NCI-H748 (cell line): ENCODE results near the gene C6orf15.

ENCODE experiments used
- DNase-seq: peaks from one replicate; lab custom pipeline; 2025; ENCODE audit not compliant: unreplicated experiment; lab: John Stamatoyannopoulos, UW

The C6orf15 gene

DNA sequence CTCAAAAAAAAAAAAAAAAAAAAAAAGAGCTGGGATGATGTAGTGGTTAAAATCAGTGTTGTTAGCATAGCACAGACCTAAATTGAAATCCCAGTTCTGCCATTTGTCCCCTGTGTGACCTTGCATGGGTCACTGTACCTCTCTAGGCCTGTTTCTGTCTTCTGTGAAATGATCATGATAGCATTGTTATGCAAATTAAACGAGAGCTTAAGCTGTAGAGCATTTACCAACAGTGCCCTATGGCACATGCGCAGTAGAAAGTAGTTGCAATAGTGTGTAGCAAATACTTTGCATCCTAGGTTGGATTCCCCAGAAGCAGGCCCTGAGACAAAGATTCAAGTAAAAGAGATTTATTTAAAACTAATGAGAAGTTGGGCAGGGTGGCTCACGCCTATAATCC is 19.2 kb upstream of the C6orf15 start:
- no peak for DNase-seq

DNA sequence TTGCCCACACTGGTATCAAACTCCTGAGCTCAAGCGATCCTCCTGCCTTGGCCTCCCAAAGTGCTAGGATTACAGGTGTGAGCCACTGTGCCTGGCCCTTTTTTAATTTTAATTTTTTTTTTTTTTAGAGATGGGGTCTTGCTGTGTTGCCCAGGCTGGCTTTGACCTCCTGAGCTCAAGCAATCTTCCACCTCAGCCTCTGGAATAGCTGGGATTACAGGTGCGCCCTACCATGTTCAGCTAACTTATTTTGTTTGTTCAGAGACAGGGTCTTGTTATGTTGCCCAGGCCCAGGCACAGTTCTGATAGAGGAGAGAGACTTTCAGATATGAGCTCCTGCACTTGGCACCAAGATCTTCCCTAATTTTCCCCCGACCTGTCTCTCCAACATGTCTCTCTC is 18.4 kb upstream of the C6orf15 start:
- no peak for DNase-seq

DNA sequence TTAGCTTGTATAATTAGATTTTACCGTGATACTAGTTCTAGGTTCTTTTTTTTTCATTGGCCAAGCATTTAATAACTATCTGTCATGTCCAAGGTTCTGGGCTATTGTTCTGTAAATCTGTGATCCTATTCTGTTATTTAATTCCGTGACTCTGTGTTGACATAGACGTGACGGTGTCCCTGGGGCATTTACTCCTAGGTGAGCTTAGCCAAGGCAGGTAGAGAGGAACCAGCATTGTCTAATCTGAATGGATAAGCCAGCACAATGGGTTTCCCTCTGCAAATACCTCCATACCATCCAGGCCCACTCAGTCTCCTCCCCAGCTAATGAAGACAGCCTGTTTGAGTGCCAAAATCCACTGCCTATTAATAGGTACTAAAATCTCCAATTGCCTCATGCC is 16.8 kb upstream of the C6orf15 start:
- peak; percentile 15 for DNase-seq

DNA sequence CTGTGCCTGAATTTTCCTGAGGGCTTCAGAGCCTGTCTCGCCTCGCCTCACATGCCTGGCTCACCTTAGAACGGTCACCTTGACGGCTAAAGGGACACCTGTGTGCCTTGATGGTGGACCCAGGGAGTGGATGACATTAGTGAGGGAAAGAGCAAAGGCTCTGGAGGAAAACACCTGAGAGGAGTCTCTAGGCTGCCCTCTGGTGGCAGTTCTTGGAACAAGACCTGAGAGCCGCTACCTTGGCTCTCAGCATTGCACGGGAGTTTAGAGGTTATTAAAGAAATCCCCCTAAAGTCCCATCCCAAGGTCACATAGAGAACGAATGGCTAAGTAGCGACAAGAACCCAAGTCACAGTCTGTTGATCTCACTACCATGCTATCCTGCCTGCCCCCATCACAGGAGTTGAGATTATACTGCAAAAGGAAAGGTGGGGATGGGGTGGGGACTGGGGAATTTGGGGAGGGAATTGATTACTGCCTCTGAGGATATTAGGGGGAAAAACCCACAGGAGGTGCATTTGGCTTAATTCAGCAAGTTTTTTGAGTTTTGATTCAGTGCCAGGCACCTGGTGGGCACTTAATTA is 15.8 kb upstream of the C6orf15 start:
- DNase-seq = peak; percentile 73

DNA sequence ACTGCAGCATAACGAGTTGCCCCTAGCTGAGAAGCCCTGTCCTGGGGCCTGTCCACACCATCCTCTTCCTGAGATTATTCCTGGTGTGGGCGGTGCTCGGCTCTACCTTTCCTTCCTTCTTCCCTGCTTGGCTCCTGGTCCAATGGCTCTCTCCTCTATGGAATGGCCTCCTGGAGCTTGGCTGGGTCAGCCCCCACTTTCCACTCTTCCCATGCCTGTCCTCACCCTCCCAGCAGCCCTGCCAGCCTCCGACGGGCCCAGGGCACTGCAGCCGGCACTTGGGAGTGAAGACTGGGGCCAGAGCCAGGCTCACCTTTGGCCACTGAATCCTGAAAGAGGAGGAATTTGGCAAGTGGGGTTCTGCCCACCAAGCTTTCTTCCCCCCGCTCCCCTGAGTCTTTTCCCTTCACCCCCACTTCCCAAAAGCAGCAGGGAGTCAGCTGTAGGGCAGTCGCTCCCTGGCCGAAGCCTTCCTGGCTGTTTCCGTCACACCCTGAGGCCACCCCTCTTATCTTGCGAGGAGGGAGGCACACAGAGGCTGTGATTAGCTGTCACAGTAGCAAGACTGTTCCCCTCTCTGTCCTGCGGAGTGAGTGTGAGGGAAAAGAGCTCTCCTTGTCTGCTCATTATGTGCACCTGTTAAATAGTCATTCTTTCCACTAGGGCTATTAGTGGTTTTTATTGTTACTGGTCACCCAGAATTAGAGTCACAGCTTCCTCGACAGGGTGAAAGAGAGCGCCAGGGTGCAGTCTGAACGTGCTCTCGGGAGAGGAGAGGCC is 14.2 kb upstream of the C6orf15 start:
- no peak for DNase-seq

DNA sequence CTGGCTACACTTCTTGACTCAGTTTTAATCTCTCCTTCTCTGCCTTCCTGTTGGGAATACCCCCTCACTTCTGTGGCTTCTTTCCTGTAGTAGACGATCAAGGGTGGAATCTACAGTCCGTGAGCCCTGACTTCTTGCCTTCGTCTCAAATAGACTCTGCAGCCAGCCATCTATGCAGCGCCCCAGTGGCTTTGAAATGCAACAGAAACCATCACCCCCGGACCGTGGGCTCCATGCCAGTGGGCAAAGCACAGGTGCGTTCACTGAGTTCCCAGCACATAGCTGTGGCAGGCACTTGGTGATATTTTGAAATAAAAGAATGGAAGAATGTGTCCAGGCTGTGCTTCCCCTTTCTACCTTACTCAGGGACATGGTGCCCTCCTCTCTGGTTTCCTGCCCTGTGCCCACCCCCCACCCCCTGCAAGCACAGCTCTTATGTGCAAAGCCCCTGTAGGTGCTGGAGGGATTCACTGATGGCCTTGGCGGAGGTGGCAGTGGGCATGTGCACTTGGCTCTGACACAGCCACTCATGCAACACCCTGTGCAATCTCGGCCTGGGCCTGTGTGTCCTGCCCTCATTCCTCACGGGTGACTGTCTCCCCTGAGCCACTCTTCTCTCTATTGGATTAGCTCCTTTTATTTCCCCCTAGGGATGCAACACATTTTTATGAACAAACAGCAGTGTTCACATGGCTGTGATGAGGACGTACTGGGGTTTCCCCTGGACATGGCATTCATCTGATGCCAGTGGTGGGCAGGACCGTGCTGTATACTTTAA is 13.4 kb upstream of the C6orf15 start:
- DNase-seq = no peak

DNA sequence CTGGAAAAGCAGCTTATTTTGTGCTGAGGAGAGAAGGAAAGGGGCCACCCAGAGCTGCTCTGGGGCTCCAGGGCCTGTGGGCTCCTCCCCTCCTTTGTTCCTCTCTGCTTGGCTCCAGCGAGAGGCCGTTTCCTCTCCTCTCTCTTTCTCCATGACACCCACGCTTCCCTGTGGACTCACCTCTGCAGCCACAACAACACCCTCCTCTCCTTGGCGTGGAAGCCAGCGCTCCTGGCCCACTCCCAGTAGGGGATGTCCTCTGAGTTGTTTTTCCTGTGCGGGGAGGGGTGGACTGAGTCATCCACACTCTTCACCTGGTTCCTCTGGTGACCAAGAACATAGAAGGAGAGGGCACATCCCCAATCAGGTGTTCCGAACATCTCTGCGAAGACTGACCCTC is 12.8 kb upstream of the C6orf15 start:
- no peak for DNase-seq

DNA sequence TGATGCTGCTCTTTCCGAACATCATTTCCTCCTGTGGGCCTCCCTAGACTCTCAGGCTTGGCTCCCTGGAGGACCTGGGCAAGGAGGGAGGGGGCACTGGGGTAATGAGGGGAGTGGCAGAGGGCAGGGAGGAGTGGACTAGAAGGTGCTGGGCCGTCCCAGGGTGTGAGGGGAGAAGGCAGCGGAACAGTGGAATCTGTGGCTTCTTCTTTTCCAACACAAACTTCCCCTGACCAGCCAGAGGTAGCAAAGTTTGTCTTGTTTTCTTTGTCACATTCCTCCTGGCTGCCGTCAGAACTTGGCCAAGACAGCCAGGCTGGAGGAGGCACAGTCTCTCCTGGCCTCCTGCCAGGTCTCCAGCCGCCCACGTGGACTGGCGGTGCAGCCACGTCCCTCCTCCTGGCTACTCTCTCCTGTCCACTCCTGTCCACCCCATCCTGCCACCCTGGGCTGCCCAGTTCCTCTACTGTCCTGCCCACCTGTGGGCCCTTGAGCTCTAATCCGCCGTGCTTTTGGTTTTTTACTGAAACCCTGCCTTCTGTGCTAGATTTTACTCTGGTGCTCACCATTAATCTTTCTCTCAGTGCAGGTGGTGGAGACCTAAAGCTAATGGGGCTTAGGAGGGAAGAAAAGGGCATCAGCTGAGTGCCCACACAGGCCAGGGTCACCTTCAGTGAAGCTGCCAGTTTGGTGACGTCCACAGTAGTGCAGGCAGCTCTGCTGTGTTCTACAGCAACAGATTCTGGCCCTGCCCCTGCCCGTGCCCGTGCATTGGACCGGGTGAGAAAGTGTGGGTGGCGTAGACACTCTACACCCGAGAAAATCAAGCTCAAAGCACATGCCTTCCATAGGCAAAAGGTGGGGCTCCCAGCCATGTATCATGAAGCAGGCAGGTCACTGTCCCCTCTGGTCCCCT is 10.7 kb upstream of the C6orf15 start:
- peak; percentile 13 for DNase-seq

DNA sequence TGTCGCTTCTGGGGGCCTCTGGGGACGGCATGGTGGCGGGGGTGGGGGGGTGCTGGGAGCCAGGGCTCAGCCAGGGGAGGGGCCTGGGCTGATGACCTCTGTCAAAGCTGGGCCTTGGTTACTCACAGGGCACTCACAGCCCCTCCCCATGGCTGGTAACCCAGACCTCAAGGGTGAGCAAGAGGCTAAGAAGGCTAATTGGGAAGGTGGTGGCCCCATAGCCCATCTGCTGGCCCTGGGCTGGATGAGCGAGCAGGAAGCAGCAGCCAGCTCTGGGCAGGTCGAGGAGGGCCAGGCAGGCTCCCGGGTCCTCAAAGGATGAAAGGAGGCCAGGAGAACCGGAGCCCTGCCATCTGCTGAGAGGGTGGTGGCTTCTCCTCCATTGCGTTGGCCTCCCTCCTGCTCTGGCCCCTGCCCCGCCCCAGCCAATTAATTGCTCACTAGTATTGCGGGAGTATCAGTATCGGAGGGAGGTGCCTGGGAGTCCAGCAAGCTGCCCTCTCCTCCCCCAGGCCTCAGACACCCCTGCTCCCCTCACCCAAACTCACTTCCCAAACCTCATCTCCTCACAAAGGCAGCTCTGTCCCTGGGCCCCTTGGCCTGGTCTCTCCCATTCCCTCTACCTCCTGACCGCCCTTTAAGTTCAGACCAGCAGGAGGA is 8.9 kb upstream of the C6orf15 start:
- no peak for DNase-seq

DNA sequence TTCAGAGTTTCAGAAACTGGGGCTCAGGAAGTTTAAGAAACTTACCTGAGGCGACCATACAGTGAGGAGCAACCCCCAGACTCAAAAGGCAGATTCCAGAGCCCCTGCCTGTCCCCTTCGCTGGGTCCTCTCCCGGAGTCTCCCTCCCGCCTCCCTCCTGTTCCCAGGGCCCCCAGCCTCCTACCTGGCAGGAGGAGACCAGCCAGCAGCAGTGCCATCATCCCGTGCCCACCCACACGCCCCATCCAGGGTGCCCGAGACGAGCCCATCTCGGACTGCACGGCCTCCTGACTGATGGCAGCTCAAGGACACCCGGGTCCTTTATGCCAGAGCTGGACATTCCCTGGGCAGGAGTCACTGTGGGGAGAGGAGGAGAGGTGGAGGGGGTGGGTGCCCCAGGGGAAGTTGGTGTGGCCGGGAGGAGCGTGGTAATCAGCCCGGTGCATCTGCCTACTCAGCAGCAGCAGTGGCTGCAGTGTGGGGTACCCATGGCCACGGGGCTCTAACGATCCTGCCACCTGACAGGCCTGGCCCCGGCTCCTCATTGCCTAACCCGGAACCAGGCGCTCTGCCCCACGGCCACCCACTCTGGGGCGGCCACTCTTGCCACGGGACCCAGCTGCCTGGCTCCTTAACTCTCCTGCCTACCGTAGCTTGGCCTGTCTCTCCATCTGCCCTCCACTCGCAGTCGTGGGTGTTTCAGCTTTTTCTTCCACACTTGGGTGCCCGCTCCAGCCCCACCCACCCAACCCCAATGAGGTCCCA is 8.0 kb upstream of the C6orf15 start, which contains the start of gene CDSN:
Gene CDSN (minus strand): TSS at position 296 of the 765 bp plus-strand sequence. CDS start 27 bp downstream, at position 269.
- no peak for DNase-seq

DNA sequence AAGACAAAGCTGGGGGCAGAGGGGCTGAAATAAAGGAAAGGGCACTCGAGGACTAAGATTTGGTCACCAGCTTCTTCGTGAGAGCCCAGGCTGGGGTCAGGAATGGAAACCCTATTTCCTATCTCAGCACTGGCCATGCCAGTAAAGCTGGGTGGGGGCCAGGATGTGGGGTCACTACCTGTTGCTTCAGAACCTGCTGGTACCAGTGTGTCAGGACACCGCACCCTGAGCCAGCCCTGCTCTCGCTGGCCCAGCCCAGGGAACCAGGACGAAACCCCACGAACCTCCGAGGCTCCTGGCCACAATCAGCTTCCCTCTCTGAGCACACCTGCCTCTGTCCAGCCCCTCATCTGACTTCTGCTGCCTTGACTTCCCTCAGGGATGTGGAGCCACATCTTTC is 5.8 kb upstream of the C6orf15 start:
- DNase-seq = no peak

DNA sequence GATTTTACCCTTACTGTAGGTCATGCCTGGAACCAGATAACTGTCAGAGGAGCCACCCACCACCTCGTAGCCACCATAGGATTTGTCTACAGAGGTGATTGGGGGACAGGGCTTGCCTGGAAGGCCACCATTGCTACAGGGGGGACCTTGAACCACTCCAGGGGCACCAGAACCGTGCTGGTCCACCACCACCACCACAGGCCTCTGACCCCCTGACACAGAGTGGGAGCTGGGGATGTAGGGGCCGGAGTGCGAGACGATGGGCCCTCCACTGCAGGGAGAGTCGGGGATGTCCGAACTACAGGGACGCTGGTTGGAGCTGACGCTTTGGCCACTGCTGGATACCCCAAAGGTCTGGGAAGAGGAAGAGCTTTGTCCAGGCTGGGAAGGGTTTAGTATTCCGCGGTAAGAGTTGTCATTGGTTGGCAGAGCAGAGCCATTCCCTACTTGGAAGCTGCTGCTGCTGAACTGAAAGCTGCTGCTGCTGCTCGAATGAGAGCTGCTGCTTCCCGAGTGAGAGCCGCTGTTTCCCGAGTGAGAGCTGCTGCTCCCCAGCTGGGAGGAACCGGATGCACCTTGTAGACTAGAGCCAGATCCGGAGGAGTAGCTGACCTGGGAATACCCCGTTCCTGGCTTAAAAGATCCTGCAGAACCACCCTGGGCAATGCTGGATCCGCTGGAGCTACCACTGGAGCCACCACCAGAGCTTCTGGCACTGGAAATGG is 4.4 kb upstream of the C6orf15 start:
- DNase-seq = no peak

DNA sequence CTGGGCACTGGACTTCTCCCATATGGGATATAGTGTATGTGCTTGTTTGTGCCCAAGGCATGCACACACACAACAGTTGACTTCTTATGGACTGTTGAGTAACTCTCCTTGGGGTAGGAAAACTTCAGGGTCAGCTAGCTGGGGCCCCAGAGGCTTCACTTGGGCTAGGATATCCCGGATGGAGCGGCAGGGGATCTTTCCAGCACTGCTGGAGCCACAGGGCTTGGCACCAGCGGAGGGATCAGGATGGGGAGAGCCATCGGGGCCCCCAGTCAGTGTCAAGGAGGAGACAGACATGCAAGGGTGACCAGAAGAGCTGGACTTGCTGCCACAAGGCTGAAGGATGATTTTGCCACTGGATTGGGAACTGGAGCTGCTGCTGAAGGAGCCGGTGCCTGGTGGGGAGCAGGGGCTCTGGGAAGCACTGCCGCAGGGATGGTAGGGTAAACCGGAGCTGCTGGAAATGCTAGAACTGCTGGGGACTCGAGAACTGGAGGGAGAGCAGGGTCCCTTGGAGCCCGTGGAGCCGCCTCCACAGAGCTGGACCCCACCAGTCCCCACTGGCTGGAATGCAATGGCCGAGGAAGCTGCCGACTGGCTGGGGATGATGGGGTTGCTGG is 3.7 kb upstream of the C6orf15 start:
- no peak for DNase-seq

DNA sequence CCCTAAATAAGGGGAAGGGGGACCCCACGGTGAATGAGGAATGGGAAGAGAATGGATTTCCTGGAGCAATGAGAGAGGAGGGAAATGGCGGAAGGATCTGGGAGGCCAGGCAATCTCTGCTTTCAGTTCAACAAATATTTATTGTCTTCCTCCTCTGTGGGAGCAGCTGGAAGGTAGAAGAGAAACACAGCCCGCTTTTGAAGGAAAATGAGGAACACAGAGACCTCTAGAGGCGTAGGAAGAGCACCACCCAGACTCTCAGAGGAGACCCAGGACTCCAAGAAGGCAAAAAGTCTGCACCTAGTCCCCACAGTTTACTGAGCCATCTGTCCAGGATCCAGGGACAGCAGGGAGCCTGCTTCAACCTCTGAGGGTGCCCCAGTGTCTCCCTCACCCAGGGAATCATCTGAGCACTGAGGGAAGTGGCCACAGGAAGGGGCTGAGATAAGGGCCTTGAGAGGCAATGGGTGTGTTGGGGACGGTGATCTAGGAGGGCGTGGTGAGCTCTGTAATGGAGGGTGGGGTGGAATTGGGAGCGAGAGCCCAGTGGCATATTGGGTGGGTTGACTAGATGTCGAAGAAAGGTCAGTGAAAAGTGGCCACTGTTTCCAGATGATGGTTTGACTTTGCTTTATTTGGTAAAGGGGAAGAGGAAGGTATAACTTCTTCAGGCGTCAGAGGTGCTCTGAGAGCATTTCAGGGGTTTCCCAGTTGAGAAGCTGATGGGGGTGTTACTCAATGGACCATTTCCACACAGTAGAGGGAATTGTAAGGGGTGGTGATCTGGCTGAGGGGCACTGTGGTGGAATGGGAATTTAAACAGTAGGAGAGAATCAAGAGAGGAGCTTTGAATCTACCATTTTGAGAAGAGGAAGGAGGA is 2.8 kb upstream of the C6orf15 start:
- DNase-seq = no peak

DNA sequence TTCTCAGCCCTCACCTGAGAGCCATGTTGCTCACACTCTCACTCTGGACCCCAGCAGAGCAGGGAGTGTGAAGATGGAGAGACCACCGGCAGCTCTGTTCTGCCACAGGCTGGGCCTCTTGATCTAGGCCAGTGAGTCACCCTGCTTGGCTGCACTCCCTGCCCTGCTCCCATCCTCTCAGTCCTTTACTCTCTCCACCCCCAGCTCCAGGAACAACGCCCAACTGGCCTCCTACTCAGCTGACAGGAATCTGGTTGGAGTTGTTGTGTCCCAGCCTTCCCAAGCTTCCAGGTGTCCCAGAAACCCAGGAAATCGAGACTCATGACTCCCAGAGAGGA is 2.1 kb upstream of the C6orf15 start, which contains the start of gene PSORS1C1:
Gene PSORS1C1 (plus strand): TSS at position 260 of the 338 bp plus-strand sequence. CDS start 14,833 bp downstream, outside the sequence.
- DNase-seq = no peak

DNA sequence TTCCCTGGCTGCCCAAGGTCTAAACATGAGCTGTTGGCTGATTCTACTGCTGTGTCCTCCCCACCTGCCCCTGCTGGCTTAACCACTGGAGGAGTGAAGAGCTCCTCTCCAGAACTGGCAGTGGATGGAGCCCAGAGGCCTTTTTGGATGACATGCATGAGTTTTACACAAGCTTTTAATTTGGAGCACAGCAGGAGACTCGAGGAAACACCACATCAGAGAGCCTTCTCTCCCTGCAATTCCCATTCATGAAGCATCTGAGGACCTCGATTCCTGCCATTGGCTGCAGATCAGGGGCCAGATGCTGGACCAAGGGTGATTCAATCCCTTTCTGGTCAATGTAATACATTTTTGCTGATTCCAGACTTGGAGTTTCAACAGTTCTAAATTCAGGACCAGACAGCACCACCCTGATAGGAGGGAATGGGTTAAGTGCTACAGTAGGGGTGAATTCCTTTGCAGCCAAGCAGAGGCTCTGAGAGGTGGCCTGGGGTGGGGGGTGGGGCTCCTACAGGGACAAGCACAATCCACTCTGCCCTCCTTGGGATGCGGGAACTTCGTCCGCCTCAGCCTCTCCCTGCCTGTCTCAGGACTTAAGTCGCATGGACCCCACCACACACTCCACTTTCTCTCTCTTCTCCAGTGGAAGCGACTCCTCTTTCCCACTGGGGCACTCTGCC is 1.6 kb upstream of the C6orf15 start:
- no peak for DNase-seq

DNA sequence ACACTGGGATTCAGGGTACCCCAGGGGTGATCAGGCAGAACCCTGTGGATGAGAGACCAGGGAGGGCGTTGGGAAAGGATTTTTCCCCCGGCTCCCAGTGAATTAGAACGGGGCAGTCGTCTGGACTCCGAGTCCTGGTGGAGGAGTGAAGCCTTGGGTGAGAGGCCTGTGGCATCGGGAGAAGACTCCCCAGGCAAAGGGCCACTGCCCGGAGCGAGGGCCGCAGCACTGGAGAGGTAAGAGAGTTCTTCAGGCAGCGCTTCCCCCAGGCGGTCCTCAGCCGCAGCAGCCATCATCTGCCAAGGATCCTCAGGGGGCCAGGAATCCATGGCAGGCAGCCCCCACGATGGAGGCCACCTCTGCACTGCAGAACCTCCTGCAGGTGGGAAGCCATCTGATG is 663 bp downstream of the C6orf15 start:
- DNase-seq = no peak
